SHP77 treated with DMSO at 0.1 percent for 48 hours (cell line): Measurements from ENCODE around the gene PAXX.

Source experiments
- DNase-seq: peaks from one replicate; lab custom pipeline; 2025; lab: John Stamatoyannopoulos, UW

The PAXX gene

GRCh38 chr9:137034039-137034708, 42.0 kb downstream of the PAXX start:
- DNase-seq = no peak

GRCh38 chr9:137034709-137035506, 42.7 kb downstream of the PAXX start:
- peak; percentile 65 for DNase-seq

- DNase-seq = no peak
These were observed 43.2 kb downstream of the PAXX start for GRCh38 chr9:137035507-137035834.

GRCh38 chr9:137035937-137036336, 43.7 kb downstream of the PAXX start:
- DNase-seq = no peak

GRCh38 chr9:137037035-137037434, 44.8 kb downstream of the PAXX start:
- DNase-seq = no peak

GRCh38 chr9:137037483-137037882, 45.3 kb downstream of the PAXX start:
- no peak for DNase-seq

- no peak for DNase-seq
These were observed 46.7 kb downstream of the PAXX start for GRCh38 chr9:137038916-137039315.

- DNase-seq = no peak
These were observed 47.6 kb downstream of the PAXX start for GRCh38 chr9:137039611-137040366.

- no peak for DNase-seq
These were observed 48.3 kb downstream of the PAXX start for GRCh38 chr9:137040568-137040967.

GRCh38 chr9:137041124-137041523, 48.9 kb downstream of the PAXX start:
- DNase-seq = no peak

- no peak for DNase-seq
These were observed 50.8 kb downstream of the PAXX start for GRCh38 chr9:137042751-137043727.
